IMR-90 (cell line): ENCODE results near the gene LARP1B. TPM values are rescaled to one million over a fixed set of nuclear protein-coding genes. Genes with fewer than 3 reads are reported as not detected.
A peak's percentile ranks its signal among the peaks of the same experiment; 100 is the strongest.

Source experiments
- ATAC-seq: fragments of 200-7000 bp; cut with Tn5 transposase; 2 replicates; pipeline ENCODE4 v1.9.1; 2020; ENCODE audit warnings: low read depth, mild to moderate bottlenecking, moderate library complexity
- BruUV-seq: library from RNA; stranded (reverse); fragments of 400-500 nt; replicated peaks from 2 replicates; lab custom pipeline; 2021; lab: Mats Ljungman, UMichigan
- CTCF ChIA-PET: fragments of 300-600 bp; formaldehyde crosslinking; extraction: SDS; loops from one replicate; lab custom pipeline; 2021; ENCODE audit warnings: antibody characterized with exemption; lab: Yijun Ruan, JAX
- POLR2A ChIA-PET: fragments of 300-600 bp; sonication (Branson Sonifier 250); formaldehyde crosslinking; loops from one replicate; lab custom pipeline; 2022; ENCODE audit warnings: antibody characterized with exemption; ENCODE audit not compliant: unreplicated experiment; lab: Charles Lee
- DNase-seq: peaks from one replicate; pipeline ENCODE4 v3.0.0; 2013
- H2AFZ ChIP-seq: replicated peaks from 2 replicates; pipeline ENCODE3; 2013; ENCODE audit warnings: low read length, mild to moderate bottlenecking; ENCODE audit not compliant: poor library complexity
- H2AK5ac ChIP-seq: 2 replicates; pipeline ENCODE4 v1.6.1; 2013; ENCODE audit warnings: low read depth, low read length, inconsistent platforms
- H2AK9ac ChIP-seq: replicated peaks from 2 replicates; pipeline ENCODE3; 2013; ENCODE audit warnings: mild to moderate bottlenecking, low read depth, low read length, moderate library complexity; ENCODE audit not compliant: poor library complexity
- H2BK120ac ChIP-seq: 2 replicates; pipeline ENCODE4 v1.6.1; 2013; ENCODE audit warnings: low read depth, low read length, inconsistent platforms
- H2BK15ac ChIP-seq: 3 replicates; pipeline ENCODE4 v1.6.1; 2013; ENCODE audit warnings: low read depth, low read length, inconsistent platforms
- H2BK20ac ChIP-seq: 2 replicates; pipeline ENCODE4 v1.6.1; 2013; ENCODE audit warnings: low read depth, mild to moderate bottlenecking, inconsistent platforms, low read length, moderate library complexity
- H2BK5ac ChIP-seq: 2 replicates; pipeline ENCODE4 v1.6.1; 2013; ENCODE audit warnings: mild to moderate bottlenecking, low read depth, low read length, inconsistent platforms; ENCODE audit not compliant: poor library complexity, severe bottlenecking
- H3K14ac ChIP-seq: replicated peaks from 2 replicates; pipeline ENCODE4 v1.6.1; 2013; ENCODE audit warnings: low read depth, low read length, inconsistent platforms
- H3K18ac ChIP-seq: 2 replicates; pipeline ENCODE4 v1.6.1; 2013; ENCODE audit warnings: low read depth, low read length, control low read depth
- H3K23ac ChIP-seq: 2 replicates; pipeline ENCODE4 v1.6.1; 2013; ENCODE audit warnings: low read depth, low read length, inconsistent platforms
- H3K27ac ChIP-seq: 2 replicates; pipeline ENCODE4 v1.5.1; 2013; ENCODE audit warnings: mild to moderate bottlenecking, control low read depth, low read length; ENCODE audit not compliant: insufficient read depth
- H3K27me3 ChIP-seq: 2 replicates; pipeline ENCODE4 v1.6.1; 2013; ENCODE audit warnings: low read length; ENCODE audit not compliant: control insufficient read depth, insufficient read depth
- H3K36me3 ChIP-seq: 2 replicates; pipeline ENCODE4 v1.6.1; 2013; ENCODE audit warnings: low read length, mixed read lengths; ENCODE audit not compliant: control insufficient read depth, insufficient read depth
- H3K4ac ChIP-seq: 2 replicates; pipeline ENCODE4 v1.6.1; 2013; ENCODE audit warnings: low read depth, low read length, inconsistent platforms
- H3K4me1 ChIP-seq: 2 replicates; pipeline ENCODE4 v1.6.1; 2013; ENCODE audit warnings: low read length, mixed read lengths; ENCODE audit not compliant: control insufficient read depth, insufficient read depth
- H3K4me2 ChIP-seq: 2 replicates; pipeline ENCODE4 v1.6.1; 2013; ENCODE audit warnings: low read depth, mild to moderate bottlenecking, control low read depth, low read length, moderate library complexity
- H3K4me3 ChIP-seq: 2 replicates; pipeline ENCODE4 v1.5.1; 2013; ENCODE audit warnings: low read depth, mild to moderate bottlenecking, control low read depth, low read length, moderate library complexity; ENCODE audit not compliant: insufficient read depth
- H3K56ac ChIP-seq: 2 replicates; pipeline ENCODE4 v1.6.1; 2013; ENCODE audit warnings: low read length, inconsistent platforms; ENCODE audit not compliant: insufficient read depth; ENCODE audit errors: extremely low read depth
- H3K79me1 ChIP-seq, 2 experiments: 2 replicates each; pipeline ENCODE4 v1.6.1; 2013; ENCODE audit warnings: low read length in 2 of 2, inconsistent platforms in 1 of 2, low read depth in 1 of 2
- H3K9ac ChIP-seq: 2 replicates; pipeline ENCODE4 v1.6.1; 2013; ENCODE audit warnings: low read depth, low read length, control low read depth
- H3K9me1 ChIP-seq: 2 replicates; pipeline ENCODE4 v1.6.1; 2013; ENCODE audit warnings: low read length, inconsistent platforms; ENCODE audit not compliant: insufficient read depth
- H3K9me3 ChIP-seq: 2 replicates; pipeline ENCODE4 v1.6.1; 2013; ENCODE audit warnings: low read length; ENCODE audit not compliant: control insufficient read depth, insufficient read depth
- H4K20me1 ChIP-seq: 2 replicates; pipeline ENCODE4 v1.6.1; 2013; ENCODE audit warnings: low read length, inconsistent platforms; ENCODE audit not compliant: insufficient read depth
- H4K5ac ChIP-seq: 2 replicates; pipeline ENCODE4 v1.6.1; 2013; ENCODE audit warnings: mild to moderate bottlenecking, low read depth, low read length, control low read depth
- H4K8ac ChIP-seq, 2 experiments: 2 replicates each; pipeline ENCODE4 v1.6.1; 2013; ENCODE audit warnings: low read depth in 2 of 2, low read length in 2 of 2, control low read depth in 1 of 2, inconsistent platforms in 1 of 2
- H4K91ac ChIP-seq: 2 replicates; pipeline ENCODE4 v1.6.1; 2013; ENCODE audit warnings: low read depth, low read length, inconsistent platforms; ENCODE audit not compliant: insufficient read depth
- BHLHE40 ChIP-seq: fragments of 150-350 bp; IDR thresholded peaks from 2 replicates; pipeline ENCODE4 v1.6.1; 2016; ENCODE audit warnings: mild to moderate bottlenecking, low read depth, low read length
- CEBPB ChIP-seq: IDR thresholded peaks from 2 replicates; pipeline ENCODE4 v1.6.1; 2012; ENCODE audit warnings: low read depth, low read length, improper control_type of control experiment
- CHD1 ChIP-seq: IDR thresholded peaks from 2 replicates; pipeline ENCODE4 v1.6.1; 2012; ENCODE audit warnings: low read depth, low read length, improper control_type of control experiment
- FOS ChIP-seq: fragments of 150-350 bp; IDR thresholded peaks from 2 replicates; pipeline ENCODE4 v1.6.1; 2016; ENCODE audit warnings: low read depth, low read length
- MAFK ChIP-seq: IDR thresholded peaks from 2 replicates; pipeline ENCODE4 v1.6.1; 2012; ENCODE audit warnings: low read depth, low read length, improper control_type of control experiment
- MAZ ChIP-seq: IDR thresholded peaks from 2 replicates; pipeline ENCODE4 v1.6.1; 2012; ENCODE audit warnings: low read depth, mild to moderate bottlenecking, low read length, improper control_type of control experiment, moderate library complexity, borderline replicate concordance
- MXI1 ChIP-seq: IDR thresholded peaks from 2 replicates; pipeline ENCODE4 v1.6.1; 2012; ENCODE audit warnings: low read depth, mild to moderate bottlenecking, low read length, moderate library complexity, borderline replicate concordance
- NFE2L2 ChIP-seq: fragments of 150-350 bp; IDR thresholded peaks from 2 replicates; pipeline ENCODE4 v1.6.1; 2016; ENCODE audit warnings: low read depth, mild to moderate bottlenecking, low read length
- POLR2A ChIP-seq: IDR thresholded peaks from 2 replicates; pipeline ENCODE4 v1.6.1; 2012; ENCODE audit warnings: mild to moderate bottlenecking, low read depth, low read length
- RAD21 ChIP-seq: IDR thresholded peaks from 2 replicates; pipeline ENCODE4 v1.6.1; 2012; ENCODE audit warnings: low read length, improper control_type of control experiment
- RCOR1 ChIP-seq: IDR thresholded peaks from 2 replicates; pipeline ENCODE4 v1.6.1; 2012; ENCODE audit warnings: mild to moderate bottlenecking, low read length, improper control_type of control experiment; ENCODE audit not compliant: insufficient replicate concordance
- SMC3 ChIP-seq: fragments of 150-350 bp; IDR thresholded peaks from 2 replicates; pipeline ENCODE4 v1.6.1; 2016; ENCODE audit warnings: low read depth, mild to moderate bottlenecking, antibody characterized with exemption, low read length, moderate library complexity
- WGBS, 2 experiments: methylation state at CpG; one replicate each; pipeline versions ENCODE4 v1.1.5 to v1.1.7; 2013; ENCODE audit warnings: missing lambda C conversion rate in 2 of 2; ENCODE audit not compliant: insufficient read length in 1 of 2; ENCODE audit errors: extremely low coverage in 2 of 2; 5-methylcytosine and 5-hydroxymethylcytosine counted together
- dilution Hi-C: fragments of 300-500 bp; cut with HindIII; formaldehyde crosslinking; loops from one replicate; pipeline ENCODE4 v1.14.3; 2018; ENCODE audit warnings: low sequenced_read_pairs; ENCODE audit not compliant: unreplicated experiment
- in situ Hi-C: fragments of 300-500 bp; cut with MboI; formaldehyde crosslinking; loops from 3 replicates; pipeline ENCODE4 v1.14.3; 2019; ENCODE audit warnings: low sequenced_read_pairs, inconsistent platforms, mixed read lengths
- intact Hi-C: fragments of 100-400 bp; cut with micrococcal nuclease; formaldehyde crosslinking; loops from 2 replicates; pipeline ENCODE4 v1.10.0; 2022
- polyA plus RNA-seq, 3 experiments: library from polyadenylated mRNA; depleted of rRNA; stranded (reverse); fragments of >200 nt; gene quantifications; 2 replicates each; pipeline ENCODE4 v1.2.3, GENCODE V29; 2012; ENCODE audit warnings: low replicate concordance in 1 of 3
- total RNA-seq: library from RNA; depleted of rRNA; stranded (reverse); fragments of >200 nt; gene quantifications from 2 replicates; pipeline ENCODE4 v1.2.3, GENCODE V29; 2012
- TF ChIP-seq, protein P1 (sequence below): fragments of 150-350 bp; IDR thresholded peaks from 2 replicates; pipeline ENCODE4 v1.6.1; 2016; ENCODE audit warnings: low read depth, mild to moderate bottlenecking, low read length, moderate library complexity, borderline replicate concordance
- TF ChIP-seq, protein P2 (sequence below): conservative IDR thresholded peaks from 2 replicates; pipeline ENCODE4 v1.5.1; 2012; ENCODE audit warnings: mild to moderate bottlenecking, low read depth, low read length, improper control_type of control experiment

LARP1B gene
- total and polyA plus RNA-seq, 2 of the 4 experiments (the other 2 are of a cell fraction) = 8.8 to 11.1 TPM

DNA sequence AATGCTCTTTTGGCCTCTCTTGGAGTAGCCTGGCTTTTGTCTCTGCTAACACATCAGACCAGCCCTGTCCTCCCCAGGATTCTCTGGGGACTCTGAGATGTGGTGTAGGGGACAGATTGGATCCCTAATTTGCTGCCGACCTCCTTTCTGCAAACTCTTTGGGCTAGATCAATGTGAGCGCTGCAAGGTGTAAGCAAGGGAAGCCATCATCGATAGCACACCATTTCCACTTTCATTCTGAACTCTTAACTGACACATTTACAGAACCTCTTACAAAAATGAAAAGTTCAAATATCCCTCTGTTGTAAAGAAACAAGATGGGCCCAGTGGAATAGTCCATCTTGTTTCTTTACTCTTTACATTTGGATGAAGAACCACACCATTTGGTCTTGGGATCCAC is 179.9 kb downstream of the LARP1B start:
- Histone ChIP-seq H3K36me3 (no peaks in the 10 kb centered on the region), H3K4ac (peak overlapping the region; percentile 99), H3K4me1 (peaks cover 19% of the 10 kb centered on the region), H3K4me2 (peak overlapping the region; percentile 18; the same call in 1 of the 2 replicates), H3K79me1 (no peaks in the 10 kb centered on the region), H3K56ac (peak overlapping the region; percentile 14), H3K23ac (peak overlapping the region; percentile 78), H4K8ac (peak overlapping the region; percentile 43 to 97), H4K5ac (peak overlapping the region; percentile 88), H2BK5ac (peak overlapping the region; percentile 94), H3K9me1 (peaks cover 19% of the 10 kb centered on the region), H2AK5ac (peak overlapping the region; percentile 89), H3K9ac (peak overlapping the region; percentile 32), H3K4me3 (no peak overlapping the region), H3K9me3 (peaks cover 5% of the 10 kb centered on the region), H3K27ac (peak overlapping the region; percentile 95), H2AK9ac (peak overlapping the region; percentile 68), H4K20me1 (no peaks in the 10 kb centered on the region), H3K27me3 (no peaks in the 10 kb centered on the region), H2BK20ac (peak overlapping the region; percentile 99), H2BK15ac (peak overlapping the region; percentile 51), H3K14ac (peak overlapping the region; percentile 94), H2AFZ (peak overlapping the region; percentile 29), H4K91ac (peak overlapping the region; percentile 76), H2BK120ac (peak overlapping the region; percentile 99), H3K18ac (peak overlapping the region; percentile 90)
- ChIA-PET CTCF (interaction anchor here (0.9 to 1.0 kb wide), 2 partner anchors 9 to 12 kb away, joined by 3 read pairs; no protein-coding TSS in a partner anchor), POLR2A (no interaction called here)
- no peak for DNase-seq
- dilution Hi-C loops (no loop called here), in situ Hi-C loops (no loop called here), intact Hi-C loops (loop anchor here (1.0 to 2.0 kb wide), 2 partner anchors 114 to 117 kb away; no protein-coding TSS in a partner anchor)
- WGBS, 2 experiments = no CpG with 5 or more reads among the region's 3 CpGs
- TF ChIP-seq CEBPB = no peak
- no peak for TF ChIP-seq CHD1
- no peak for TF ChIP-seq FOS
- no peak for TF ChIP-seq MAFK
- TF ChIP-seq, protein P1, sequence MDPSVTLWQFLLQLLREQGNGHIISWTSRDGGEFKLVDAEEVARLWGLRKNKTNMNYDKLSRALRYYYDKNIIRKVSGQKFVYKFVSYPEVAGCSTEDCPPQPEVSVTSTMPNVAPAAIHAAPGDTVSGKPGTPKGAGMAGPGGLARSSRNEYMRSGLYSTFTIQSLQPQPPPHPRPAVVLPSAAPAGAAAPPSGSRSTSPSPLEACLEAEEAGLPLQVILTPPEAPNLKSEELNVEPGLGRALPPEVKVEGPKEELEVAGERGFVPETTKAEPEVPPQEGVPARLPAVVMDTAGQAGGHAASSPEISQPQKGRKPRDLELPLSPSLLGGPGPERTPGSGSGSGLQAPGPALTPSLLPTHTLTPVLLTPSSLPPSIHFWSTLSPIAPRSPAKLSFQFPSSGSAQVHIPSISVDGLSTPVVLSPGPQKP = no peak
- no peak for TF ChIP-seq NFE2L2
- no peak for TF ChIP-seq MXI1
- TF ChIP-seq MAZ = no peak
- no peak for TF ChIP-seq SMC3
- no peak for TF ChIP-seq POLR2A
- no peak for TF ChIP-seq RAD21
- no peak for TF ChIP-seq BHLHE40
- TF ChIP-seq, protein P2, sequence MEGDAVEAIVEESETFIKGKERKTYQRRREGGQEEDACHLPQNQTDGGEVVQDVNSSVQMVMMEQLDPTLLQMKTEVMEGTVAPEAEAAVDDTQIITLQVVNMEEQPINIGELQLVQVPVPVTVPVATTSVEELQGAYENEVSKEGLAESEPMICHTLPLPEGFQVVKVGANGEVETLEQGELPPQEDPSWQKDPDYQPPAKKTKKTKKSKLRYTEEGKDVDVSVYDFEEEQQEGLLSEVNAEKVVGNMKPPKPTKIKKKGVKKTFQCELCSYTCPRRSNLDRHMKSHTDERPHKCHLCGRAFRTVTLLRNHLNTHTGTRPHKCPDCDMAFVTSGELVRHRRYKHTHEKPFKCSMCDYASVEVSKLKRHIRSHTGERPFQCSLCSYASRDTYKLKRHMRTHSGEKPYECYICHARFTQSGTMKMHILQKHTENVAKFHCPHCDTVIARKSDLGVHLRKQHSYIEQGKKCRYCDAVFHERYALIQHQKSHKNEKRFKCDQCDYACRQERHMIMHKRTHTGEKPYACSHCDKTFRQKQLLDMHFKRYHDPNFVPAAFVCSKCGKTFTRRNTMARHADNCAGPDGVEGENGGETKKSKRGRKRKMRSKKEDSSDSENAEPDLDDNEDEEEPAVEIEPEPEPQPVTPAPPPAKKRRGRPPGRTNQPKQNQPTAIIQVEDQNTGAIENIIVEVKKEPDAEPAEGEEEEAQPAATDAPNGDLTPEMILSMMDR = no peak
- TF ChIP-seq RCOR1 = no peak
- no TSS peak for BruUV-seq
- ATAC-seq = no peak; the same call in 1 of the 2 replicates
